Activated naive CD4-positive, alpha-beta T cell treated with Interleukin-2 at 50 U/mL for 16 hours (primary cell): ENCODE measurements around the gene ABHD17C.
A peak's percentile ranks its signal among the peaks of the same experiment; 100 is the strongest.

Experiments
- DNase-seq: peaks from one replicate; pipeline ENCODE4 v3.0.0-alpha.2; 2020

Gene ABHD17C

DNA sequence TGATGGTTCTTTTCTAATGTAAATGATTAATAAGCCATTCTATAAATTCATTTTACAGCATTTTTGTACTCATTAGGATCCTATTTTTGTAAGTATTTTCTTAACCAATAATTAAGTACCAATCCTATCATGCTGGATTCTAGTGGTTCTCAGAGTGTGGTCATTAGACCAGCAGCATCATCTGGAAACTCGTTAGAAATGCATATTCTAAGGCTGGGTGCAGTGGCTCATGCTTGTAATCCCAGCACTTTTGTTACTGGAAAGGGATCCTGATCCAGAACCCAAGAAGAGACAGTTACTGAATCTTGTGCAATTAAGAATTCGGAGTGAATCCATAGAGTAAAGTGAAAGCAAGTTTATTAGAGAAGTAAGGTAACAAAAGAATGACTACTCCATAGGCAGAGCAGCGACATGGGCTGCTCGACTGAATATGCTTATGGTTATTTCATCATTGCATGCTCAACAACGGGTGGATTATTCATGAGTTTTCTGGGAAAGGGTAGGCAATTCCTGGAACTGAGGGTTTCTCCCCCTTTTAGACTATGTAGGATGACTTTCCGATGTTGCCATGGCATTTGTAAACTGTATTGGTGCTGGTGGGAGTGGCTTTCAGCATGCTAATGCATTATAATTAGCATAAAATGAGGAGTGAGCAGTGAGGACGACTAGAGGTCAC, 74.2 kb downstream of the ABHD17C start:
- no peak for DNase-seq

DNA sequence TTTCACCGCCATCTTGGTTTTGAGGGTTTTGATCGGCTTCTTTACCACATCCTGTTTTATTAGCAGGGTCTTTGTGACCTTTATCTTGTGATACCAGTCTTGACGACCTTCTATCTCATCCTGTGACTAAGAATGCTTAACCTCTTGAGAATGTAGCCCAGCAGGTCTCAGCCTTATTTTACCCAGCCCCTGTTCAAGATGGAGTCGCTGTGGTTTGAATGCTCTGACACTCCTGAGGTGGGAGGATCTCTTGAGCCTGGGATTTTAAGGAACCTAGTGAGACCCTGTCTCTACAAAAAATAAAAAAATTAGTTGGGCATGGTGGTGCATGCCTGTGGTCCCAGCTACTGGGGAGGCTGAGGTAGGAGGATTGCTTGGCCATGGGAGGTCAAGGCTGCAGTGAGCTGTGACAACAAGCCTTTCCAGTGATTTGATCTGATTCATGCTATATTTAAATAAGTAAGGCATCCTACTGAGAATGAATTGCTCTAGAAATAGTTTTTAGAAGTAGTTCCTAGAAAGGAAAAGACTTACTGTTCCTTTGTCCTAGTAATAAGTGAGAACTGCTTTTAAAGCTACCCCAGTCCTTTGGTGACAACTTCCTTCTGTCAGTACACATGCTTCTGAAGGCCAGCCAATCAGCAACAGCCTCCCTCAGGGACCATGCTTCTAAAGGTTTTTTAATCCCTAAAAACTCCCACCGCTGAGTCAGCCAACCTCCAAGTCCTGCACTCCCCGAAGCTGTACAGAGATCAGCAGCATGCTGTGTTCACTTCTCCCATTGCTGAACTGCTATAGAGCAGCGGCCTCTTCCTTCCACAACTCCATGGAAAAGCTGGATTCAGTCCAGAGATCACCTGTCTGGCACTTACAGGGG, 75.0 kb downstream of the ABHD17C start:
- no peak for DNase-seq

DNA sequence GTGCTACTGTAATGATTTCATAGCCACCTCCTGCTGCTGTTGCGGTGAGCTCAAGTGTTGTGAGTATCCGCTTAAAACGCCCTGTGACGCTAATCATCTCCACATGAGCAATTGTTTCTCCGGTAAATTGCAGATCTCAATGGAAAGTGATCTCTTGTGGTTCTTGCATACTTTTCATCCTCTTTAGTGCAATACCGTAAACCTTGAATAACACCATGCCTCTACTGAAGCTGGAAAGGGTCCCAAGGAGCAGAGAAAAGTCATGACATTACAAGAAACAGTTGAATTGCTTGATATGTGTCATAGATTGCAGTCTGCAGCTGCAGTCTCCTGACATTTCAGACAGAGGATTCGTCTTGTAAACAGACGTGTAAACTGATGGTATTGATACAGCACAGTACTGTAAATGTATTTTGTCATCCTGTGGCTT, 78.0 kb downstream of the ABHD17C start:
- DNase-seq, result no peak

DNA sequence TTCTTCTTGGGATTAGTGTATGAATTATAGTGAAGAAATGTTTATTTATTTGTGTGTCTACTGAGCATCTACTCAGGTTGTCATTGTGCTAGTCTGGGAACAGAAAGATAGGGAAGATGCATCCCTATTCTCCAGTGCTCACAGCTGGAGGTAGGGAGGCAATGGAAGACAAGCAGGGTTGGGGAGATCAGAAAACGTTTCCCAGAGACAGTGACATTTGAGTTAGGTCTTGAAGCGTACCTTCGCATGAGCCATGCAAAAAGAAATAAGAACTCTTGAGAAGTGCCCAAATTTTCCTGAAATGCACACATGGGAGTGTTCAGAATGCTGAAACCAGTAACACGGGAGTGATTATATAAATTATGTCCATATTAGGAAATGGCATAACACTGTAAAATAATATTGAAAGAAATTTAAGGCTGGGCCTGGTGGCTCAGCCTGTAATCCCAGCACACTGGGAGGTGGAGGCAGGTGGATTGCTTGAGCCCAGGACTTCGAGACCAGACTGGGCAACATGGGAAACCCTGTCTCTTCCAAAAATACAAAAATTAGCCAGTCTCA, 78.8 kb downstream of the ABHD17C start:
- no peak for DNase-seq

DNA sequence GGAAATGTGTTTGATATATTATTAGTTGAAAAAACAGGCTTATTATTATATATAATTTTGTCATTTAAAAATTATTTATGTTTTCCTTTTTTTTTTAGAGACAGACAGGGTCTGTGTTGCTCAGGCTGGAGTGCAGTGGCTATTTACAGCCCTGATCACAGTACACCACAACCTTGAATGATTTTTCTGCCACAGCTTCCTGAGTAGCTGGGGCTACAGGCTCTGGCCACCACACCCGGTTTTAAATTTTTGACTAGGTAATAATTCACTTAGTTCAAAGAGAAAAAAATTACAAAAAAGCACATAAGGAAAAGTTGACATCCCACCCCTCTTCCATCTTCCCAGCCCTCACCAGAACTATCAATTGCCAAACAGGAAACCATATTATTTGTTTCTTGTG, 79.4 kb downstream of the ABHD17C start:
- DNase-seq, result no peak

DNA sequence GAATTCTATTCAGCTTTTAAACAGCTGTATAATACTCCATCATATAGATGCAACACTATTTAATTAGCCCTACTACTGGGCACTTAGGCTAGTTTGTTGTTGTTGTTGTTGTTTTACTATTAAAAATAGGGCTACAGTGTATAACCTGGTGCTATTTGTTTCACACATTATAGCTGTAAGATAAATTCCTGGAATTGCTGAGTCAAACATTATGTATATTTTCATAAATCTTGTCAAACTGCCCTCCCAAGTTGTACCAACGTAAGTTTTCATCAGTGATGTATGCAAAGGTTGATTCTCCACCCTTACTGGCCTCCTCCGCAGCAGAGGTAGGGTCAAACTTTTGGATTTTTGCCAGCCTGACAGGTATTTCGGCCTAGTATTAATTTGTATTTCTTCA, 80.2 kb downstream of the ABHD17C start:
- no peak for DNase-seq

DNA sequence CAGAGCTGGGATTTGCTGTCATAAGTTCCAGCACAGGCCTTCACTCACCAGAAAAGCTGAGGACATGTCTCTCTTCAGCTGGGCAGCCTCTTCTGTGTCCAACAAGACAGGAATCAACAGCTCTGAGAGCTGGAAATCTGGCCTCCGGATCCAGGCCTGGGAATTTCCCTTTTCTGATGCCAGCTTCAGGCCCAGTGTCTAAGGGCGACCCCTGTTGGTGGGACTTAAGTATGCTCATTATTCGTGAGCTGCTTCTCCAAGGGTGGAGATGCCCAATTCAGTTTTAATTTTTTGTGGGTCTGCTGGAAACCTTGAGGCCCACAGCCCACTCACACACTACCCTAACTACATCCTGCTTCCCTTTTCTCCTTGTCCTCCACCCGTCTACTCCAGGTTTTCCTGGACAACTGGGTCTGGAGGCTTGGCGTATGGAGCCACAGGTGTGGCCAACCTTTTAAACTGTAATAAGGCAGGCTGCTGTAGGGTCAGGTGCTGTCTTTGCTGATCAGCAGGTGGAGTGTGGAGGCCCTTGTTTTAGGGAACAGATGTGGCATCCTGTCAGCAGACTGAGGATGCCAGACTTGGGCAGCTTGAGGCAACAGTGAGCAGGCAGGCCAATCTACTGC, 81.4 kb downstream of the ABHD17C start:
- peak; percentile 59 for DNase-seq

DNA sequence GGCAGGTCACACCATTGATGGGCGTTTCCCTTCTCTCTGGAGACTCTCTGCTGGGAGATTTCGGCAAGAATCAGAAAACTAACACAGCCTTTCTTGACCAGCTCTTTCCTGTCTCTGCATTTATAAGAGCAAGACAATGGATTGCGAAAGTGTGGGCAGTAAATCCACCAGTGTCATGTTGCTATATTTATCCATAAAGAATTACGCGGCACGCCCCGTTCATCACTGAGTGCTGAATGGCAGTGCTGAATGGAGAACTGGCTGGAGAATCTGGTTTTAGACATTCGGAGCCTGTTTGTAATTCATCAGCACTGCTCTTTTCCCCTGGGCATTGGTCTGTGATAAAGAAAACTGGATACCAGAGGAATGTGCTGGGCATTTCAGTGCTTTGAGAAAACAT, 82.0 kb downstream of the ABHD17C start:
- no peak for DNase-seq

DNA sequence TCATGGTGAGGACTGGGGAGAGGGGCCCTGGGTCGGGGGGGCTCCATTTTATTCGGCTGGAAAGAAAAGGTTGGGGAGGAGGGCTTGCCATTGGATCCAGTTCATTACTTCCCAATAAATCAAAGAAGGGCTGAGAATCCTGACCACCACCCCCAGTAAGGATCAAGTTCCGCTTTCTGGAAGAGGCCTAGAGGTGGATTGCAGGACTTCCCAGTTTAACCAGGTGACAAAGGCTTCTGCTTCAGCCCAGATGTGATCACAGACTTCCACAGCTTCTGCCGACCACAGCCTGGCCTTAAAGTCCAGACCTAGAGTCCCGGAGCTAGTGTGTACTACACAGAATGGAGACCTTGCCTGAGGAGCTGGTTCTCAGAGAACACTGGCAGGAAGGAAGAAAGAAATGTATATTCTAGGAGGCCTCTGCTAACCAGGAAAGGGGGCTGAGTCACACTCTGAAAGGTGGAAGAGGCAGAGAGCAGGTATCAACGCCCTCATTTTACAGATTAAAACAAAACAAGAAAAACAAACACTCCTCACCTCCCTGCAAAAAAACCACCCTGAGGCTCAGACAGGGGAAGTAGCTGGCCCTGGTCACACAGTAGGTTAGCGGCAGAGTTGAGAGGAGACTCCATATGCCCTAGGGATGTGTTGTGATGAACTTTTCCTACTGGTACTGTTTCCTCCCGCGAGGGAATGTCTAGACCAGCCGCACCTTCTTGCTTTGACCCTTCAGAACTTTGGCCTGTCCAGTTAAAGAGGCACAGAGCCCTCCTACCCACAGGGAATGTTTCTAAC, 82.9 kb downstream of the ABHD17C start:
- no peak for DNase-seq

DNA sequence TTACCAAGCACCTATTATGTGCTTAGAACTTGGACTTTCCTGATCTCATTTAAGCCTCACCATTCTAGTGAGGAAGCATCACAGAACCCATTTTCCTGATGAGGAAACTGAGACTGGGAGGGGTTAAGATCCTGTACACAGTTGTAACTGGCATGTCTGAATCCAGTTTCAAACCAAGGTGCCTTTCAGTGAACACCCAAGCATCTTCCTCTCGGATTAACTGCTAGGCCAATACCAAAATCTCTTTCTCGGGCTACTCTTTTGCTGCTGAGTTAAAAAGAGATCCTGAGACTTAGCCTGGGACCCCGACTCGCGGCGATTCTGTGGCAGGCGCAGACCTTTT, 83.5 kb downstream of the ABHD17C start:
- DNase-seq, result no peak

DNA sequence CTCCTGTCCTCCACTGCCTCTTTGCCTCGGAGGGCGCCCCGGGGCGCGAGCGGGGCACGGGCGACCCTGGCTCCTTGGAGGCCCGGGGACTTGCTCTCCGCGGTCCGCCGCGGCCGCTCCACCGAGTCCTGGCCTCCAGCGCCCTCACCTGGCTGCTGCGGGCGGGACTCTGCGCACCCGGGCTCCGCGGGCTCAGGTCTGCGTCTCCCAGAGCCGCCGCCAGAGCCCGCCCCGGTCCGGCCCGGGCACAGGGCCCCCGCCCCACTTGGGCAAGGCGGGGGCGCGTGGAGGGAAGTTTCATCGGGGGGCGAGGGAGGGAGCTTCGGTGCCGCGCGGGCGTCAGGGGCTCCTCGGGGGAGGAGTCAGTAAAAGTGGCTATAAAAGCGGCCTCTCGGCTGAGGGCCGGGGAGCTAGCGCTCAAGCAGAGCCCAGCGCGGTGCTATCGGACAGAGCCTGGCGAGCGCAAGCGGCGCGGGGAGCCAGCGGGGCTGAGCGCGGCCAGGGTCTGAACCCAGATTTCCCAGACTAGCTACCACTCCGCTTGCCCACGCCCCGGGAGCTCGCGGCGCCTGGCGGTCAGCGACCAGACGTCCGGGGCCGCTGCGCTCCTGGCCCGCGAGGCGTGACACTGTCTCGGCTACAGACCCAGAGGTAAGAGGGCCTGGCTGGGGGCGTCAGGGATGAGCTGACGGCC, 84.0 kb downstream of the ABHD17C start, which contains the start of gene CEMIP:
TSS of gene CEMIP (plus strand) at position 407 of the 694 bp plus-strand sequence. CDS start 94,510 bp downstream, outside the sequence.
- peak; percentile 39 for DNase-seq

DNA sequence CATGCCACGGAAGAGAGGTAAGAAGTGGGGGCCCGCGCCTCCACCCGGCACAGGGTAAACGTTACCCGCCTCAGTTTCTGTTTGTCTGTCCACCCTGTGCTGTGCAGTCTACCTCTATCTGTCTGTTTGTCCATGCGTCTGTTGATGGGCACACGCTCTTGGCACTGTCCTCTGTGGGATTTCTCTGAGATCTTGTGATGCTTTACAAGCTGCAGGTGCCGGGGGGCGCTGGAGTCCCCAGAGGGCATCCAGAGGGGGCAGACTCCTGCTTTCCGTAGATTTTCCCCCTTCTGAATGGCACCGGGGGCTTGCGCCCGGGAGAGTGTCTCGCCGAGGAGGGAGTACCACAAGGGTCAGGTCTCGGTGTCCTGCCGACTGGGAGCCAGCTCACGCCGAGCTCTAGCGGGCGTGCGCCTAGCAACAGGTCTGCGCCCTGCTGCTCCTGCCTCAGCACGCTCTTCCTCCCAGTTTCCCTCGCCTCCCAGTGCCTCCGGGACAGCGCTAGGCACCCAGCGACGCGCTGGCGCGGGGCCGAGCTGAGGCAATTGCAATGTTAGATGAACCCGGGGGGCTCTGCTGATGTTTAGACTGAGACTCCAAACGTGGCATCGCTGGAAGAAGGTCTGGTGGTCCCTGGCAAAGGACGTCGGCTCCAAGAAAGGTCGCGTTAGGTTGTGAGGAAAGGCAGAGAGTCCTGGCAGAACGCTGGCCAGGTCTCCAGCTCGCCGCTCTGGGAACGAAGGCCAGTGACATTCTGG, 84.7 kb downstream of the ABHD17C start:
- no peak for DNase-seq

DNA sequence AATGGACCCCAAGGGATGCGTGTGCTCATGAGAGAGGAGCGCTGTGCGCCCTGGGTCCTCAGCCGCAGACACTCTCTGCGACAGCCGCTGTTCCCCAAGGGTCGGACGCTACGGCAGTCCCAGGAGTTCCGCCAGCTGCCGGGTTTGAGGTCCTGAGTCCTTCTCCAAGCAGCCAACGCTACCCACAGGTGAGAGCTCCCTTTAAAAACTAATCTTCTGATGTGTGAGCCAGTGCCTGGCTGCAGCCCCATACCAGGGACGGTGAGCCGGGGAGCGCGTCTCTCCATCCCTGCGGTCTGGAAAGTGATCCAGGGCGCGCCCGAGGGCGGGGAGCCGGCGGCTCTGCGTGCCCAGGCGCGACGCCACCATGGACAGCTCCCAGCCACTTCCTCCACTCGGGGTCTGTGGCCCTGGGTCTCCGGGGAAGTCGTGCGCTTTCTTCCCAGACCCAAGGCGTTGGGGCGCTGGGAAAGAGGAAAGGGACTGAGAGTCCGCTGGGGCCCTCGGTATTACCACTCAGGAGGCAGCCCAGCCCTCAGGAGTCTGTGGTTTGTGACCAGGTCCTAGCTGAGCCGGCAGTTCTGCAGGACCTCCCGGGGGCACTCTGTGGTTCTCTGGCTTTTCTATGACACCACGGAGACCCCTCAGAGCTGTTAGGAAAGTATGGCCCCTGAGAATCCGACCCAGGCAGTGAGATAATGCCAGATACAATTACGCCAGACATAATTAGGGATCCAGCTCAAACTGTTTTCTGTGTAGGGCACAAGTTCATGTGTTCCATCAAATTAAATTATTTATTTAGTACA, 85.5 kb downstream of the ABHD17C start:
- DNase-seq, result peak; percentile 29

DNA sequence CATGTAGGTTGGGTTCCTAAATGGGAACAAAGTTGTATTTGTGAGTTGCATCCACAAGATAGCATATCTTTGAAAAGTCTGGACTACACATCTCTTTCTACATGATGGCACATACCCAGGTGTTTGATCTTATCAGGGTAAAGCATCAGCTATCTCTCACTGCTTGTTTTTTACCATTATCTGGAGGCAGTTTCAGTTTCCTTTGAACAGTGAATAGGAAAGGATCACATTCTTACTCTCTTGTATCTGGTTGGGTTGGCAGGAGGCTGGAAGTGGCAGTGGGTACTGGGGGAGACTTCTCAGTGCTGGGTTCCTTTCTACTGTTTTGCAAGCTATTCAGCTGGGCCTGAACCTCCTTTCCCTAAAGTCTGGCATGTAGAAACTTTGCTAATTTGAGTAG, 88.2 kb downstream of the ABHD17C start:
- DNase-seq, result no peak

DNA sequence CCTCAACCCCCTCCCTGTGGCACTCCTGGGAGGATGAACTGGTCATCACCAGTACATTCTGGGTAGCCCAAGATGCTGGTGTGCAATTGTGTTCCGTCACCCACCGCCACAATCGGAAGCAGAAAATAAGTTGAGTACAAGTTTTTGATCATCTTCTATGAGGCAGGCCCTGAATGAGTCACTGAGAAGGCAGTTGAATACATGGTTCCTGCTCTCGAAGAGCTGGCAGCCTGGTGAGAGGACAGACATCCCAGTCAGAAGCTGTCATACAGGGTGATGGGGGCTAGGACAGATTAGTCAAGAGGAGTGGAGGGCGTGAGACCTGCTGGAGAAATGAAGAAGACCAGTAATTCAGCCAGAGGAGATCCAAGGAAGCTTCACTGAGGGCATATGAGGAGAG, 90.2 kb downstream of the ABHD17C start:
- no peak for DNase-seq

DNA sequence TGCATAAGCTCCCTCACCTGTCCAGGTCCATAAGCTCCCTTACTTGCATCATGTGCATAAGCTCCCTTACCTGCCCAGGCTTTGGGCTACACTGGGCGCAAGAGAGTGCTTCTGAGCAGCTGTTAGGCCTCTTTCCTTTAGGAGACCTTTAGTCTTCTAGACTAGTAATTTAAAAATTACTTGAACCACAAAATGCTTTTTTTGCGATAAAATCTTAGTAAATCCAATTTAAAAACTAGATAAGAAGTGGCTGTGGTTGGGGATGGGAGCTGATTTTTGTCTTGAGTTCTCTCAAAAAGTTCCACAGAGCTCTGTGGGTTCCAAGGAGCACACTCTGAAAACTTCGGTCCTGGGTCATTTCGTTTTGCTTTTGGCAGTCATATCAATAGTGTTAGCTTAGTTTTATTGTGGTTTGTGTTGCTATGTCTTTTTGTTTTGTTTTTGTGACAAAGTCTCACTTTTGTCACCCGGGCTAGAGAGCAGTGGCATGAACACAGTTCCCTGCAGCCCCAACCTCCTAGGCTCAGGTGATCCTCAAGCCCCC, 90.8 kb downstream of the ABHD17C start:
- no peak for DNase-seq

DNA sequence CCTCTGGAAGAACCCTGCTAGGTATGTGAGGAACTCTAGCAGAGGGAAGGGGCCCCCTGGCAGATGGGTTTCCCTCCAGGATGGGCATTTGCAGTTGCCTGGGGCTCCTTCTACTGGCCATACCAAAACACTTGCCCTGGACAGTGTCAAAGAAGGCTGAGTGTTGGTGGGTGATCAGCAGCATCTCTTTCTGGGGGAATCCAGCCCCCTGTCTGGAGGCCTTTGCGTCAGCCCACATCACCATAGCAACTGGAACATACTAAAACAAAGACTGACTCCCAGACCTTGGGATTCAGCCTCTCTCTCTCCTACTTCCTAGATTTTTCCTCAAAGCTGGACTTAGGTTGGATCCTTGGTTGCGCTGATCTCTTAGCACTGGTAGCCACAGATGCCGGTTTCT, 92.2 kb downstream of the ABHD17C start:
- DNase-seq, result no peak

DNA sequence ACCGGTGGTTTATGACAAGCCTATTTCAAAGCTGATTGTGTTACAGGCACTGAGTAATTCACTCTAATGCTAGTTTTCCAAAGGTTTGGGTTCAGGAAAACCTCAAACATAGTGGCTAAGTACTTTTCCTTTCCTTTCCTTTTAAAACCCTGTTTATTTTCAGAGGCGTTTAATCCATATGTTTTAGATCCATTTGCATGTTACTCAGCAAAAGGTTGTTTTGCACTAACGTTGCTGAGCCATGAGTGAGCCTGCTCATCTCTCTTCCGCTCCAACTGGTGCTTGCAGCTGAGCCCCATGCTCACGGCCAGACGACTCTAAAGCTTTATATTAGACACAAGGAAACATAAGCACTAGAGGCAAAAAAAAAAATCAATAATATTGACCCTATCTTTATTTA, 93.4 kb downstream of the ABHD17C start:
- no peak for DNase-seq

DNA sequence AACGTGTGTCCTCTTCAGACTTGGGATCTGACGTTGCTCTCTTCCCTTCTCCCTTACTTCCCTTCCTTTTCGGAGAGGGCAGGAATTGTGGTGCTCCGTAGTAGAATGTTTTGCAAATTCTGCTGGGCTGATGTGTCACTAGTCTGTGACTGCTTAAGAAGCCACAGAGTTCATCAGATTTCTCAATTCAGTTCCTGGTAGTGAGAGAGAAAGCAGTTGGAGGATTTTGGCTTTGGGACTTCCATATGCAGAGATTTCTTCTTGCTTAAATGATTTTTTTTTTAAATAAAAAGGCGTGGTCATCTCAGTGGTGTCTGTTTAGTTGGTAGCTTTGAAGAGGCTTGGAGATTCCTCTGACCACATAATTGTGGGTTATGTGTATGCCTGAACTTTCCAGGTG, 94.2 kb downstream of the ABHD17C start:
- no peak for DNase-seq

DNA sequence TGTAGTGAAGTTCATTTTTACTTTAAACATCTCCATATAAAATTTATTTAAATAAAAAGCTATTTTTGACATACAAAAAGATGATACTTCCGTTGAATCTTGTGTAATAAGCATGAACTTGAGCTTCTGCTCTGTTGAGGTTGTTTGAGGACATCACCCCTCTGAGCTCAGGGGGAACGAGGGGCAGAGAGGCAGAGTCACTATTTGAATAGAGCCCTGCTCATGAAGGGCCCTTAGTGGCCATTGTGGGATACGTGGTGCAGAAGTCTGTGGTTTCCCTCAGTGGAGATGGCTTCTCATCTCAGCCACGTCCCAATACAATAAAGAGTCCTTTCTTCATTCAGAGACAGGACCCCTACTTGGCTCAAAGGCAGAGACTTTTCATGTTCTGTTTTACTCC, 94.7 kb downstream of the ABHD17C start:
- DNase-seq, result no peak
